Mucosa of descending colon (tissue), 3 donors: ENCODE results near the gene PDE6B. TPM values are rescaled to one million over a fixed set of nuclear protein-coding genes. Genes with fewer than 3 reads are reported as not detected.
A peak's percentile ranks its signal among the peaks of the same experiment; 100 is the strongest.

ENCODE experiments used
- ATAC-seq: fragments of 200-7000 bp; cut with Tn5 transposase; one replicate; pipeline ENCODE4 v1.9.1; 2020; ENCODE audit warnings: mild to moderate bottlenecking, moderate library complexity
- DNase-seq, 3 donors: peaks; one replicate each; pipeline ENCODE4 v3.0.0-alpha.2; 2020
- H3K36me3 ChIP-seq: fragments of 200-600 bp; one replicate; pipeline ENCODE4 v1.8.0; 2021; ENCODE audit warnings: low read depth, mild to moderate bottlenecking
- H3K4me1 ChIP-seq: fragments of 200-600 bp; one replicate; pipeline ENCODE4 v1.8.0; 2021; ENCODE audit warnings: low read depth, mild to moderate bottlenecking
- H3K4me3 ChIP-seq: fragments of 200-600 bp; one replicate; pipeline ENCODE4 v1.8.0; 2021; ENCODE audit warnings: mild to moderate bottlenecking
- H3K9me3 ChIP-seq: fragments of 200-600 bp; one replicate; pipeline ENCODE4 v1.8.0; 2021; ENCODE audit warnings: mild to moderate bottlenecking
- CTCF ChIP-seq: fragments of 200-600 bp; IDR thresholded peaks from one replicate; pipeline ENCODE4 v1.8.0; 2022; ENCODE audit warnings: antibody characterized with exemption, mild to moderate bottlenecking
- intact Hi-C, 2 donors: fragments of 100-400 bp; cut with DNase I in 1 of 2; cut with micrococcal nuclease in 1 of 2; formaldehyde crosslinking; loops; one replicate each; pipeline versions ENCODE4 v1.11.0 to v1.11.1; 2022; cut with DNase I, micrococcal nuclease
- total RNA-seq, 3 donors: library from RNA; stranded (reverse); fragmentation: NEBNext Ultra II Directional in 2 of 3; extraction: Animal tissue kit (Norgen Biotek cat#: 25700) in 2 of 3; gene quantifications; one replicate each; pipeline versions ENCODE4 v1.2.1 to v1.2.4, GENCODE V29; 2021 to 2023
- donor health status: DM: no; HTN: no; CAD: no; lungs with moderate emphysema.
- donor health status: DM: no; HTN: no; CAD: no.
- donor health status: DM: no; HTN: yes; CAD: no.

Gene PDE6B
- total RNA-seq, 3 donors from 2014 or later: 1.0 to 2.9 (median 1.2) TPM

DNA sequence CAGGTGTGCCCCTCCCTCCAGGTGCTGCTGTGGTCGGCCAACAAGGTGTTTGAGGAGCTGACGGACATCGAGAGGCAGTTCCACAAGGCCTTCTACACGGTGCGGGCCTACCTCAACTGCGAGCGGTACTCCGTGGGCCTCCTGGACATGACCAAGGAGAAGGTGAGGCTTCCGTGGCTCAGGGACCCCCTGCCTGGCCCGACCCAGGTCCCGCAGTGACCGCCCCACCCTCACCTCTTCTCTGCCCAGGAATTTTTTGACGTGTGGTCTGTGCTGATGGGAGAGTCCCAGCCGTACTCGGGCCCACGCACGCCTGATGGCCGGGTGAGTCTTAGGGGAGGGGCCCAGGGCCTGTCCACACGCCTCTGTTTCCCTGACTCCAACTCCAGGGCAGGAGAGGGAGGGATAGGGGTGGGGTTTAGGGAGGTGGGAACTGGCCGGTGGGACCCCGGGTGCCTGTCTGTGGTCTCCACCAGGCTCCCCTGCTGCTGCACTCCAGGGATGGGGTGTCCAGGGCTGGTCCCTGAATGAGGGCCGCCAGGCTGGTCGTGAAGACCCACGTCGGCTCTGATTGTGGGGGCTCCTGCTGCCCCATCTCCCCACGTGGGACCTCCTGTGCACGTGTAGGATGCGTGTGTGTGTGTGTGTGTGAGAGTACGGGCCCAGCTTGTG lies 28.6 kb downstream of the PDE6B start:
- Histone ChIP-seq H3K9me3 (no peaks in the 10 kb centered on the region), H3K36me3 (no peaks in the 10 kb centered on the region), H3K4me3 (no peak overlapping the region), H3K4me1 (no peaks in the 10 kb centered on the region)
- ATAC-seq (no peak), DNase-seq (peak in 2 of 3 donors; percentile 9 to 27)
- intact Hi-C loops: no loop called here
- no peak for TF ChIP-seq CTCF

DNA sequence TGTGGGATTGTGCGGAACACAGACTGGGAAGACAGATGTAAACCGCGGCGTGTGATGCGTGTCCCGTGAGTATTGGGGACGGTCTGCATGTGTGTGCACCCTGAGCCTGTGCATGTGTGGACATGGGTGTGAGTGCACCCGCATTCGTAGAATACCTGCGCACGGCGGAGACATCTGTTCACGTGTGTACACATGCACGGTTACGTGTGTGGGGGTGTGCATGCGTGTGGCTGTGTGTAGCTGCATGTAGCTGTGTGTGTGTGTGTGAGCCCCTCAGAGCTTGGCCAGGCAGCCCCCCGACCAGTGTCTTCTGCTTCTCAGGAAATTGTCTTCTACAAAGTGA lies 29.1 kb downstream of the PDE6B start:
- H3K4me1 ChIP-seq: no peaks in the 10 kb centered on the region
- no peaks in the 10 kb centered on the region for H3K9me3 ChIP-seq
- ATAC-seq (no peak), DNase-seq (peak in 2 of 3 donors; percentile 3 to 29)
- H3K36me3 ChIP-seq: no peaks in the 10 kb centered on the region
- TF ChIP-seq CTCF: no peak
- no peak overlapping the region for H3K4me3 ChIP-seq
- intact Hi-C loops: no loop called here

DNA sequence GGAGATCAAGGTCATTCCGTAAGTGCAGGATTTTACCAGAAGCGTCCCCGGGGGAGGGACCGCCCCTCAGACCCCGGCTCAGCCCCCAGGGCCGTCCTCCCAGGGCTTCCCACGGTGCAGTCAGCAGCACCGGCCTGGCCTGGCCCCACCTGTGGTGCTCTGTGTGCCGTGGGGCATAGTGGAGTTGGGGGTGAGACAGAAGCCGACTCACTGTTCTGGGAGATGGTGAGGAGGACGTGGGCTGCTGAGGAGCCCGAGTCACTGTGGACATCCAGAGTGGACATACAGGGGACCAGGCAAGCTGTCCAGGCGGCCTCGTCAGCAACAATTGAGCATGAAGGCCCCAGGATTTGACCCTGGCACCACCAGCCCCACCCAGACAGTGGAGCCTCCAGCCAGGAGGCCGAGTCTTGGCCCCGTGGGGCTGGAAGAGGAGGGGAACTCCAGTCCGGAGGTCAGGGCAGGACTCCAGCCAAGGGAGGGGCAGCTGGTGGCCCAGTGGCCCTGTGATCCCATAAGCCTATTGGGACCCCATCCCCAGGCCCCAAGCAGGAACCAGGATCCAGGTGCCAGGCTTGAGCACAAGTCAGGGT lies 29.6 kb downstream of the PDE6B start:
- H3K4me1 ChIP-seq: no peaks in the 10 kb centered on the region
- H3K4me3 ChIP-seq: no peak overlapping the region
- no peaks in the 10 kb centered on the region for H3K36me3 ChIP-seq
- H3K9me3 ChIP-seq: no peaks in the 10 kb centered on the region
- DNase-seq (peak in 2 of 3 donors; percentile 16 to 36), ATAC-seq (no peak)
- intact Hi-C loops: no loop called here
- no peak for TF ChIP-seq CTCF

DNA sequence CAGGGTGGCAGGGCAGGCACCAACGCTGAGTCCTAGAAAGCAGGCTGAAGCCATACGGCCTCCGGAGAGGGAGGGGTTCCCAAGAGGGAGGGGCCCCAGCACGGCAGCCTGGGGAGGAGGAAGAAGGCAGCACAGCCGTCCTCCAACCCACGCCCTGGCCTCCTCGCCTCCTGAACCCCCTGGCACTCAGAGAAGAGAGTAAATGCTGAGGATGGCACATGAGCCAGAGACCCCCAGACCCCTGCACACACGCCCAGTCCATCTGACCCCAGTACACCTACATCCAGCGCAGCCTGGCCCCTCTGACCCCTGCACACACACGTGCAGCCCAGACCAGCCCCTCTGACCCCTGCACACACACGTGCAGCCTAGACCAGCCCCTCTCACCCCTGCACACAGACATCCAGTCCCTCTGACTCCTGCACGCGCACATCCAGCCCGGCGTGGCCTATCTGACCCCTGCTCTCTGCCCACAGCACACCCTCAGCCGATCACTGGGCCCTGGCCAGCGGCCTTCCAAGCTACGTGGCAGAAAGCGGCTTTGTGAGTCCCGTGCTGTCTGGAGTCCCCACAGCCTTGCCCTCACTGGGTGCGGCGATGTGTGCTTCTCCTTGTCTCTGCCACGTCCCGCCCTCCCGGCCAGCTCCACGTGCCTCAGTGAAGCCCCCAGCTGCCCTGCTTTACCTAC lies 30.2 kb downstream of the PDE6B start:
- DNase-seq: peak in 2 of 3 donors; percentile 17 to 31
- Histone ChIP-seq H3K4me3 (no peak overlapping the region), H3K9me3 (no peaks in the 10 kb centered on the region), H3K36me3 (no peaks in the 10 kb centered on the region), H3K4me1 (no peaks in the 10 kb centered on the region)
- ATAC-seq: no peak
- no peak for TF ChIP-seq CTCF
- intact Hi-C loops: no loop called here

GRCh38 chr4:656436-657337 lies 31.3 kb downstream of the PDE6B start:
- H3K36me3 ChIP-seq: no peaks in the 10 kb centered on the region
- DNase-seq: peak in 2 of 3 donors; percentile 22 to 42
- intact Hi-C loops: no loop called here
- H3K4me1 ChIP-seq: no peaks in the 10 kb centered on the region
- no peak overlapping the region for H3K4me3 ChIP-seq
- H3K9me3 ChIP-seq: no peaks in the 10 kb centered on the region
- peak; percentile 33 for ATAC-seq
- TF ChIP-seq CTCF: no peak
